HG03135 (cell line): Measurements from ENCODE around the gene IFT25.

Experiments used
- ATAC-seq: cut with Tn5 transposase; IDR thresholded peaks from one replicate; pipeline ENCODE4 v1.9.1; 2021; ENCODE audit warnings: mild to moderate bottlenecking, moderate library complexity; ENCODE audit not compliant: unreplicated experiment

IFT25 gene

DNA sequence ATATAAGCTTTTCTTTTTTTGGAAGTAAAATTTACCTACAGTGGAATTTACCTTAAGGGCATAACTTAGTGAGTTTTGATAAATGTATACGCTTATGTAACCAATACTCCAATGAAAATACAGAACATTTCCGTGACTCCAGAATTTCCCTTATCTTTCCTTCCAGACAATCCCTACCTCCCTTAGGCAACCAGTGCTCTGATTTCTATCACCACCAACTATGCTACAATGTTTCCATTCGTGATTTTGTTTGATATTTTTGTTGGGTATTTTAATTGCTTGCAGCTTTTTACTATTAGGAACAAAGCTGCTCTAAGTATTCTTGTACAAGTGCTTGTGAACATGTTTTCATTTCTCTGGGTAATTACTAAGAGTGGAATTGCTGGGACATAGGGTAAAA lies 14.6 kb downstream of the IFT25 start:
- no peak for ATAC-seq

DNA sequence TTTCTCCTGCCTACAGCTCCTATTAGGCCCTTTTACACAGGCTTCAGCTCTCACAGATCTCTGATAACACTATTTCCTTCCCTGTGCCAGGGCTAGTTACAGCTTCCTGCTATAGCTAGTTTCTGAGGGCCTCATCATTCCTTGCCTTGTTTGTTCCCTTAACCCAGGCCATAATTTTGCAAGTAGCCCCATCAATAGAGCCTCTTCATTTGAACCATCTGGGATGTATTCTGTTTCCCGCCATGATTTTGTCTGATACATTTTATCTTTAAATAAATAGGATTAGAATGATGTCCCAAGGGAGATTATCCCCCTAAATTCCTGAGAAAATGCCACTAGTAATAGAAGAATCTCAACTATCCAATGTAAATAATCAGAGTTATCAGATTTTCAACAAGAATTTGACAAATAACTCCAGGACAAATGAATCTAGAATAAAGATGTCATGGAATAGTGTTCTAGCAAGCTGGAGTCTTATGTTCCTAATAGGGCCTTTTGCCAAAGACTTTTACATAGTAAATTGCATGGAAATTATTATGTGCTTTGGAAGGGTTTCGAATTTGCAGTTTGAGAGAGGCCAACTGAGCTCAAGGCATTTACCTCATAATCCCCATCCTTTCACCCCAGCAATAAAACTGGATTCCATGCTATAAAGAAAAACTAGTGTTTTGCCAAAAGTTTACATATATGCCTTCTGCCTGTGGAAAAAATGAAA lies 16.1 kb downstream of the IFT25 start:
- no peak for ATAC-seq

- ATAC-seq: no peak
Observed at GRCh38 chr1:53927376-53927881, 18.1 kb downstream of the IFT25 start.

- no peak for ATAC-seq
Observed at GRCh38 chr1:53919675-53920066, 25.8 kb downstream of the IFT25 start.

DNA sequence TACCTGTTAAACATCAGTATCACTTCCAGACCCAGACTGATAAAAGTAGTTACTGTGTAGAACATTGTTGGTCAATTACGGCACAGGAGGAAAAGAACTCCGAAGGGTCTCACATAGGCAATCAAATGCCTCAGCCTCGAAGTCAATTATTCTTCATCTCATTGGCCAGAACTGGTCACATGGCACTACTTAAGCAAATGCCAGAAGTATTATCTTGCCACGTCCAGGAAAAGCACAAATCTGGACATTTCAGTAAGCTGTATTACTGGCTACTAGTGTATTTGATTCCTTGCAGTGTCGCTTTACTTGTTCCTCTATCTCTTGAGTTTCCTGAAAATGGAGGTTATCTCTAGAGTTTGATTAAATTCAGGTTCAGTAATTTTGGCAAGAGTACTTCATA lies 27.2 kb downstream of the IFT25 start:
- no peak for ATAC-seq

DNA sequence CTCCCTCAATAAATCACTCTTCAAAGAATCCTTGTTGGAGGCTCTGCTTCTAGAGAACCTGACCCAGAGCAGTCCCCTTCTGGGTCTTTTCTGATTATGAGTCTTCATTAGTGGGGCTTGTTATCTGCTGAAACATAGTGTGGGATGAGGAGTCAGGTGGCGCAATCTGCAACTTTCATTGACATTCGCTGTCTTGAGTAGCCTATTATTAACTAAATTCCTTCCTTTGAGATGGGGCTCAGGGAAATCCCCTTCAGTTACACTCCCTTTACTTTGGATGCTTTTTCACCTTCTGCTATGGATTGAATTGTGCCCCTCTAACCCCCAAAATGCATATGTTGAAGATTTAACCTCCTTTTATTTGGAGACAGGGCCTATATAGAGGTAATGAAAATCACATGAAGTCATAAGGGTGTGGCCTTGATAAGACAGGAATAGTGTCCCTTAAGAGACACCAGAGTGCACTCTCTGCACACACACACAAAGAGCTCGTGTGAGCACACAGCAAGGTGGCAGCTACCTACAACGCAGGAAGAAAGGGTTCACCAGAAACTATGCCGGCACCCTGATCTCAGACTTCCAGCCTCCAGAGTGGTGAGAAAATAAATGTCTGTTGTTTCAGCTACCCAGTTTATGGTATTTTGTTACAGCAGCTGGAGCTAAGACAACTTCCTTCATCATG lies 32.0 kb downstream of the IFT25 start:
- ATAC-seq: no peak

- ATAC-seq: no peak
Observed at GRCh38 chr1:53911442-53911841, 34.1 kb downstream of the IFT25 start.

DNA sequence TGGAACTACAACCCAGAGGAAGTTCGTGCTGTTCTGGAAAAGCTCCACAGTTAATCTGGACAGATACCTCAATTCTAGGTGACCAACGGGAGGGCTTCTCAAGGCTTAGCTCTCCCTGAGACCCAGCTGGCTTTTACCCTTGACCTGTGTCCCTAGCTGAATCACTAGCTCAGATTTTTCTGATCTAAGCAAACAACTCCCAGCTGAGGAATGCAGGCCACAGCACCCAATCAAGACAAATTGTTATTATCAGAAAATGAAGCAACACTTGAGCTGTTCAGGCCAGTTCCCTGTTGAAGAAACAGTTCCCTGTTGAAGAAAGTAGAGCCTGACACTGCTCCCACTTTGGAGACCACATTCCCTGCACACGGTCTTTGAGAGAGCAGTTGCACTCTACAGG lies 35.6 kb downstream of the IFT25 start:
- ATAC-seq: no peak

DNA sequence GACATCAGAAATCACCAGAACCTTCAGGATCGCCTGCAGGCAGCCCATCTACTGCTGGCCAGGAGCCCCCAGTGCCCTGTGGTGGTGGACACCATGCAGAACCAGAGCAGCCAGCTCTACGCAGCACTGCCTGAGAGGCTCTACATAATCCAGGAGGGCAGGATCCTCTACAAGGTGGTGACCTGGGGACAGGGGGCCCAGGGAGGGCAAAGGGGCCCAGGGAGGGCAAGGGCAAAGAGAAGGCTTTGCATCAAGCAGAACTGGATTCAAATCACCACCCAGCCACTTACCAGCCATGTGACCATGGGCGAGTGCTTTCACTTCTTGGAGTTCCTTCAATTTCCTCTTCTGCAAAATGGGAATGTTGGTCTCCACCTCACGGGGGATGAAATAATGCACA lies 39.4 kb downstream of the IFT25 start:
- ATAC-seq: no peak

GRCh38 chr1:53905509-53905908 lies 40.0 kb downstream of the IFT25 start:
- ATAC-seq: no peak

DNA sequence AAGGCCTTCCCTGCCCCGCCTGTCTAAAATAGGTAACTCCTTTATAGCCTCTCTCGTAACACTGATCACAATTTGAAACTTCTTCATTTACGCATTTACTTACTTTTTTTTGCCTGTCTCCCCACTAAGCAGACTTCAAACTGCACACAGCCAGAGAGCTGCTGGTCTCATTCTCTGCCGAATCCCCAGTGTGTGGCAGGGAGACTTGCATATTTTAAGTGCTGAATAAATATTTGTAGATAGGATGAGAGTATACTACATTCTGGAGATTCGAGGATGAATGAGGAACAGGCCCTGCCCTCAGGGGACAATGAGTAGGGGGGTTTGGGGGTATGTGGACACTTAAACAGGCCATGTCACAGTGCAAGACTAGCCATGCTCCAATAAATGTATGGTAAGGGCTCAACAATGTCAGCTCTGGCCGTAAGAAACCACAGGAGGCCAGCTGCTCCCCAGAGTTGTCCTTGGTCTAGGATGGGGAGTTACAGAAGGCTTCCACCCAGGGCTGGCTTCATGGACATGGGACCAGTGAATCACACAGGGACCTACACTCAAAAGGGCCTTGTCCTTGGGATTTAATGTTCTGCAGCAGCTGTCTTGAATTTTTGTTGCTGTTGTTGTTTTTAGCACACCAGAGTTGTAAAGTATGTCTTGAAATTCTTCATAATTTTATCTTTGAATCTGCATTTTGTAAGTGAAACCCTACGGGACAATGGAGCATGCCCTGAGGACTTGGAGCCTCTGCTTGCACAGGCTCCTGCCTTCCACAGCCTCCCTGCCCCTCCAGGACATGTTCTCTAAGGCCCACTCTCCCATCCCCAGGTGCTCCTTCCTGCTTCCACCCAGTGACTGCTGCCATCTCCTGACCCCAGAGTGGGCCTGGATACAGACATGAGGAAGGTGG lies 43.0 kb downstream of the IFT25 start:
- no peak for ATAC-seq

GRCh38 chr1:53899708-53900107 lies 45.8 kb downstream of the IFT25 start:
- no peak for ATAC-seq

GRCh38 chr1:53899206-53899628 lies 46.3 kb downstream of the IFT25 start:
- no peak for ATAC-seq

GRCh38 chr1:53896635-53897229 lies 48.8 kb downstream of the IFT25 start:
- no peak for ATAC-seq

DNA sequence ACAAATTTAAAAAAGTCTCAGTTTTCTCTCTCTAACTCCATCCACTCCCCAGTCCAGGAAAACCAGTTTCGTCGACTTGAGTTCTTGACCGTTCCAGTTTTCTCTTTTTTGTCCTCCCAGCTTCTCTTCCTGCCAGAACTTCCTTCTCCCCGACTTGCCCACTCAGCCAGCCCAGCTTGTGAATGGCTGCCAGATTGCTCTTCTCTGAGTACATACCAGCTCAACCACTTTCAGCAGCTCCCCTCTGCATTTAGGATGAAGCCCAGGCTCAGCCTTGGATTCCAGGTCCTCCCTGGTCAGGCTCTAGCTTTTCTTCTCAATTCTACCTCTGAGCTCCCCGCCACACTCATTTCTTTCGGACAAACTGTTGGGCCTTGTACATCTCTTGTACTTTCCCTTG lies 50.1 kb downstream of the IFT25 start:
- no peak for ATAC-seq

DNA sequence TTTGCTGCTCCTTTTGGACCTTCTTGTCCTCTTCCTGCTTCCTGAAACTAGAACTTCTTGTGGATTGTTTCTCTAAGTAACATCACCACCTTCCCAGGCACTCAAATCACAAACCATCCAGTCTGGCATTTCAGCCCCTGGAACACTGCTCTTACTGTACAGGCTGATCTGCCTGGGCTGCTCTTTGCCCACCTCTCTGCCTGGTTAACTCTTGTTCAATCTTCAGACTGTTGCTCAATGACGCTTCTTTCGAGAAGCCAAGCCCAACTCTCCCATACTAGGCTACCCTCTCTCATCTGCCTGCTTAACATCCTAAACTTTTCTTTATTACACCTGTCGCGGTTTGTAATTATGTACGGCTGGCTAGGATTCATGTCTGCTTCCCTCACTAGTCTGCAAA lies 50.9 kb downstream of the IFT25 start:
- ATAC-seq: no peak

DNA sequence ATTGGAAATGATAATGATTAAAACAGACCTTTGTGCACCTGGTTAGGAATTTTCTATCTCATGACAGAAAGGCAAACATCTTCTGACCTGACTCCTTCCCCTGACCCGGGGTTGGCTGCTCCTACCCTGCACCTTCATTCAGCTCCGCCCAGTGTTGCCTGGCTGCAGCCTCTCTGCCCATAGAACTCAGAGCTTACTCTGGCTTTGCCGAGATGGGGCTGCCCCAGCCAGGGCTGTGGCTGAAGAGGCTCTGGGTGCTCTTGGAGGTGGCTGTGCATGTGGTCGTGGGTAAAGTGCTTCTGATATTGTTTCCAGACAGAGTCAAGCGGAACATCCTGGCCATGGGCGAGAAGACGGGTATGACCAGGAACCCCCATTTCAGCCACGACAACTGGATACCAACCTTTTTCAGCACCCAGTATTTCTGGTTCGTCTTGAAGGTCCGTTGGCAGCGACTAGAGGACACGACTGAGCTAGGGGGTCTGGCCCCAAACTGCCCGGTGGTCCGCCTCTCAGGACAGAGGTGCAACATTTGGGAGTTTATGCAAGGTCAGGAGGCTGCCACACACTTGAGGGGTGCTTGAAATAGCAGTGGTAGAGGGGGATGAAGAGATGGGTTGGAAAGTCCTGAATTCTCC lies 51.4 kb downstream of the IFT25 start, which contains the start of gene DIO1:
Gene DIO1, plus strand, starts transcription at position 189 of the 638 bp plus-strand sequence. Its CDS starts 24 bp downstream, at position 213.
- ATAC-seq: no peak

DNA sequence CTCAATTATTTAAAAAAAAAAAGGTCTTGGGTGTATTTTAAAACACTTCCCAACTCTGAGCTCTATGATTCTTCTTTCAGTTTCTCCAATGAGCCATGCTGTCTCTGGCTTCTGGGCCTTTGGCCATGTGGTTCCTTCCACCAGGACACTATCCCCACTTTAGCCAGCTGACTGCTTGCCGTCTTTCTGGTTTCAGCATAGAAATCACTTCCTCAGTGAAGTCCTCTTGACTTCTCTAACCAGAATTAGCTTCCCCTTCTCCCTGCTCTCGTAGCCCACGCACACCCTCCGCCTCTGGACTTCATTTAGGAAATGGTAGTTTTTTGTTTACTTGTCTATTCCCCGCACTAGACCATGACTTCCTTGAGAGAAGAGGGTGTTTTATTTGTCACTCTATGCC lies 52.6 kb downstream of the IFT25 start:
- ATAC-seq: no peak

GRCh38 chr1:53891678-53892077 lies 53.8 kb downstream of the IFT25 start:
- no peak for ATAC-seq

DNA sequence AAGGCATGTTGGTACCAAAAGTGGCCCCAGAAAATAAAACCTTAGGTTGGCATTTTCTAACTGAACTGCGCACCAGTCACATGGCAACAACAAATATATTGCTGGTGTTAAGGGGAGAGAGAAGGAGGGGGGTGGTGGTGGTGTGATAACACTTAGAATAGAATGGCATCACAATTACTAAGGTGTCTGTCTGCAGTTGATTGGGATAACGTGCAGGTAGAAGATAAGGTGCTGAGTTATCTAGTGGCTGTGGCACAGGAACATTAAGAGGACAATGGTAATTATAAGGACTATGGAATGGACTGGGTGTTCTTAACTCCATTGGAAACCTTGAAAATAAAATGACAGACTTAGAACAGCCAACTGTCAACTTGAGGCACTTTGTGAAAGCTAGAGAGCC lies 54.5 kb downstream of the IFT25 start:
- no peak for ATAC-seq
